Epithelial cell of proximal tubule (primary cell): ENCODE results near the gene RCSD1. TPM values are rescaled to one million over a fixed set of nuclear protein-coding genes. Genes with fewer than 3 reads are reported as not detected.
"Not testable (repeated sequence)": the region's sequence is repeated elsewhere in the genome, so short reads cannot be mapped to it uniquely, and the experiment has no call there.

Experiments used
- DNase-seq: peaks from one replicate; pipeline ENCODE4 v3.0.0-alpha.2; 2011; ENCODE audit warnings: low read depth
- H3K4me3 ChIP-seq: 2 replicates; pipeline ENCODE4 v1.5.1; 2011; ENCODE audit warnings: low read depth, mild to moderate bottlenecking, low read length
- total RNA-seq: library from RNA; depleted of rRNA; stranded (reverse); fragments of >200 nt; gene quantifications from 2 replicates; pipeline ENCODE4 v1.2.3, GENCODE V29; 2015
- TF ChIP-seq, protein P1 (sequence below): conservative IDR thresholded peaks from 2 replicates; pipeline ENCODE4 v1.5.1; 2012; ENCODE audit warnings: low read depth, mild to moderate bottlenecking, low read length

Gene RCSD1
- total RNA-seq, 1 donor from 2014 or later, result not detected

DNA sequence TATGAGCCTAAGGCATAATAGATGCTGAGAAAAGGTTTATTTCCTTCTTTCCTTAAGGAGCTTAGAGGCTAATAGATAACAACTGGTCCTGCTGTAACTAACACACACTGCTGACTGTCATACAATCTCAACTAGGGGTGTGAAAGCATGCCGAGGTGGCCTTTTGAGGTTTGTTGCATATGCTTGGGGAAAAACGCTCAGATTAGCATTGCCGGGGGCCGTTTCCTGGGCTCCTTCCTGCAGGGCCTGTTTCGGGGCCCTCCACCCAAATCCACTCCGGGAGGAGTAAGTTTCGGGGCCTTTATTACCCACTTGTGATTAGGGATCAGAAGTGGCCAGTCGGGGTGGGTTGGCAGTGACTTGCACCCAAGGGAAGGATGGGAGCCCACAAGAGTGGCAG is 27.2 kb upstream of the RCSD1 start:
- no peak for DNase-seq
- no peak overlapping the region for H3K4me3 ChIP-seq
- TF ChIP-seq, protein P1, sequence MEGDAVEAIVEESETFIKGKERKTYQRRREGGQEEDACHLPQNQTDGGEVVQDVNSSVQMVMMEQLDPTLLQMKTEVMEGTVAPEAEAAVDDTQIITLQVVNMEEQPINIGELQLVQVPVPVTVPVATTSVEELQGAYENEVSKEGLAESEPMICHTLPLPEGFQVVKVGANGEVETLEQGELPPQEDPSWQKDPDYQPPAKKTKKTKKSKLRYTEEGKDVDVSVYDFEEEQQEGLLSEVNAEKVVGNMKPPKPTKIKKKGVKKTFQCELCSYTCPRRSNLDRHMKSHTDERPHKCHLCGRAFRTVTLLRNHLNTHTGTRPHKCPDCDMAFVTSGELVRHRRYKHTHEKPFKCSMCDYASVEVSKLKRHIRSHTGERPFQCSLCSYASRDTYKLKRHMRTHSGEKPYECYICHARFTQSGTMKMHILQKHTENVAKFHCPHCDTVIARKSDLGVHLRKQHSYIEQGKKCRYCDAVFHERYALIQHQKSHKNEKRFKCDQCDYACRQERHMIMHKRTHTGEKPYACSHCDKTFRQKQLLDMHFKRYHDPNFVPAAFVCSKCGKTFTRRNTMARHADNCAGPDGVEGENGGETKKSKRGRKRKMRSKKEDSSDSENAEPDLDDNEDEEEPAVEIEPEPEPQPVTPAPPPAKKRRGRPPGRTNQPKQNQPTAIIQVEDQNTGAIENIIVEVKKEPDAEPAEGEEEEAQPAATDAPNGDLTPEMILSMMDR, result no peak

DNA sequence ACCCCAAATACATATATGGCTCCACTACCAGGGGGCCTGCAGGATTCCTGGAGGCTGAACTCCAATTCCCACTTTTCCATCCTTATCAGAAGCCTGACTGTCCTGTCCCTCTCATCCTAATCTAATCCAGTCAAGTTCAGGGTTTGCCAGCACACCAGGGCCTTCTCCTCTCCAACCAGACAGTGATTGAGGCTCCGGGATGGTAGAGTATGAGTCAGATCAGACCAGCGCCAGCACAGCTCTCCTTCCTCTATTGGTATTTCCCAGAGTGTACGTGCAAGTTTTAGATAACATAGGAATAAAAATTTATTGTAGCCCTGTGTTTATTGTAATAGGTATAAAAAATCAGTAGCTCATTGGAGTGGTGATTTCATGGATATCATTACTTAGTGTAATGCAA is 24.5 kb upstream of the RCSD1 start:
- H3K4me3 ChIP-seq, result no peak overlapping the region
- no peak for DNase-seq
- TF ChIP-seq, protein P1, result no peak

DNA sequence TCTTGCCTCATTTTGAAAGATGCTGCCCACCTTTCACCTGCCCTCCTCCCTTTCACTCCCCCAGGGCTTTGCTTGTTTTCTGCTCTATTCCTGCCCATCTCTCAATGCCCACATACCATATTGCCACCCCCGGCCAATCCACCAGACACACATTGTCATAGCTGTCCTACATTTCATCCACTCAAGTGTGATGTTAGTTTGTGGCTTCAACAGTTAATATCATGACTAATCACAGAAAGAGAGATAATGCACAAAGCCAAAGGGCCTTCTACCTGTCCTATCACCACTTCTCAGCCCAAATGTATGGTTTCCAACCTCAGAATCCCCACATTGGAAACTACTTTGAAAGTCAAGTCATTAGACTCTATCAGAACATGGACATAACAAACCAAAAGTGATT is 18.0 kb upstream of the RCSD1 start:
- no peak for DNase-seq
- TF ChIP-seq, protein P1, result no peak
- H3K4me3 ChIP-seq, result no peak overlapping the region

DNA sequence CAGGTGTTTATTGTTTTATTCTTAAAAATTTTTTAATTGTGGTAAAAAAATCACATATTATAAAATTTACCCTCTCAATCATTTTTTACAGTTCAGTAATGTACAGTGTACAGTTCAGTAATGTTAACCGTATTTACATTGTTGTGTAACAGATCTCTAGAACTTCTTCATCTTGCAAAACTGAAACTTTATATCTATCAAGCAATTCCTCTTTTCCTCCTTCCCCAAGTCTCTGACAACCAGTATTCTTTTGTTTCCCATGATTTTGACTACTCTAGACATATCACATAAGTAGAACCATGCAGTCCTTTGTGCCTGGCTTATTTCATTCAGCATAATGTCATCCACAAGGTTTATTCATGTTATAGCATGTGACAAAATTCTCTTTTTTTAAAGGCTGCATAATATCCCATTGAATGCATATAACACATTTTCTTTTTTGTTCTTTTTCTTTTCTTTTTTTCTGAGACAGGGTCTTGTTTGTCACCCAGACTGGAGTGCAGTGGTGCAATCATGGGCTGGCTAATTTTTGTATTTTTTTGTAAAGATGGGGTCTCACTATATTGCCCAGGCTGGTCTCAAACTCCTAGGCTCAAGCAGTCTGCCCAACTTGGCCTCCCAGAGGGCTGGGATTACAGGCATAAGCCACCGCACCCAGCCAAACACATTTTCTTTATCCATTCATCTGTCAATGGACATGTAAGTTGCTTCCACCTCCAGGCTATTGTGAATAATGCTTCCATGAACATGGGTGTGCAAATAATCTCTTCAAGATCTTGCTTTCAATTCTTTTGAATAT is 17.2 kb upstream of the RCSD1 start:
- no peak for DNase-seq
- TF ChIP-seq, protein P1, result no peak
- no peak overlapping the region for H3K4me3 ChIP-seq

DNA sequence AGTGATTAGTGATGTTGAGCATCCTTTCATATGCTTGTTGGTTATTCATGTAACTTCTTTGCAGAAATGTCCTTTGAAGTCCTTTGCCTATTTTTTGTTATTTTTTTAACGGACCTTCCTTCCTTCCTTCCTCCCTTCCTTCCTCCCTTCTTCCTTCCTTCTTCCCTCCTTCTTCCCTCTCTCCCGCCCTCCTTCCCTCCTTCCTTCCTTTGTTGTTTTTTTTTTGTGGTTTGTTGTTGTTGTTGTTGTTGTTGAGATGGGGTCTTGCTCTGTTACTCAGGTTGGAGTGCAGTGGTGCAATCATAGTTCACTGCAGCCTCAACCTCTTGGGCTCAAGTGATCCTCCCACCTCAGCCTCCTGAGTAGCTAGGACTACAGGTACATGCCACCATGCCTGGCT is 16.0 kb upstream of the RCSD1 start:
- not testable (repeated sequence) for H3K4me3 ChIP-seq, DNase-seq

DNA sequence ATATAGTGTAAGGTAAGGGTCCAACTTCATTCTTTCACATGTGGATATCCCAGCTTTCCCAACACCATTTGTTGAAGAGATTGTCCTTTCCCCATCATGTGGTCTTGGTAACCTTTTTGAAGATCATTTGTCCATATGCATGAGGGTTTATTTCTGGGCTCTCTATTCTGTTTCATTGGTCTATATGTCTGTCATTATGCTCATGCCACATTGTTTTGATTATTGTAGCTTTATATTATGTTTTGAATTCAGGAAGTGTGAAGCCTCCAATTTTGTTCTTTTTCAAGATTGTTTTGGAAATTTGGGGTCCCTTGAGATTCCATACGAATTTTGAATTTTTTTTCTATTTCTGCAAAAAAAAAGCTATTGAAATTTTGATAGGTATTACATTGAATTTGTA is 15.2 kb upstream of the RCSD1 start:
- H3K4me3 ChIP-seq, result no peak overlapping the region
- TF ChIP-seq, protein P1, result no peak

DNA sequence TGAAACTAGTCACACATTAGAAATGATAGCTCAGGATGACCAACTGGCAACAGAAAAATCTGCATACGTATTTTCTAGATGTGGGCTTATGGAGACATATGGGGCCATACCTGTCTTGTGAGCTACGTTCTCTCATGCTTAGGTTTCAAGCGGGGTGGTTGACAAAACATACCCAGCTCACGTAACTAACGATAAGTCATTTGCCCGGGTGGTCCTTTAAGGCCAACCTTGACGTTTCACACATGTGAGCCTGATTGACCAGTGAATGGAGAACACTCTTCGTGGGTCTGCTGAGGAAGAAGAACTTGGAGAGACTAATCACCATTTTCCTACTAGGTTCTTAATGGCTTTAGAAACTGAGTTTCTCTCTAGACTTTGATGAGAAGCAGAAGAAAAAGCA is 13.5 kb upstream of the RCSD1 start:
- no peak overlapping the region for H3K4me3 ChIP-seq
- TF ChIP-seq, protein P1, result no peak
- DNase-seq, result no peak

More for the DNA sequence above, 15.2 kb upstream of the RCSD1 start:
- DNase-seq, result no peak
